Hematopoietic multipotent progenitor cell treated with erythropoietin and hydrocortisone succinate and interleukin-3 and kit ligand, for 4 days (in vitro differentiated cells): ENCODE data around the gene FOXB2.

ENCODE experiments used
- DNase-seq: peaks from one replicate; pipeline ENCODE4 v3.0.0-alpha.2; 2015

FOXB2 gene

DNA sequence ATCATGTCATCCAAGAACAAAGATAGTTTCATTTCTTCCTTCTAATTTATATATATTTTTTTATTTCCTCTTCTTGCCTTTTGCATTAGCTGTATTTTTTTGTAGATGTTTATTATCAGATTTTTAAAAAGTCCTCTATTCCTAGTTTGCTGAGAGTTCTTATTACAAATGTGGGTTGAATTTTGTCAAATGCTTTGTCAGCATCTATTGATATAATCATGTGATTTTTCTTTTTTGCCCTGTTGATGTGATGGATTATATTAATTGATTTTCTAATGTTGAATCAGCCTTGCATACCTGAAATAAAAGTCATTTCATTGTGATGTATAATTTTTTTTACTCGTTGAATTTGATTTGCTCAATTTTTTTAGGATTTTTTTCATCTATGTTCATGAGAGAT, 46.9 kb downstream of the FOXB2 start:
- no peak for DNase-seq
